Measurements from ENCODE around the gene NXPH2.

Gene NXPH2

DNA sequence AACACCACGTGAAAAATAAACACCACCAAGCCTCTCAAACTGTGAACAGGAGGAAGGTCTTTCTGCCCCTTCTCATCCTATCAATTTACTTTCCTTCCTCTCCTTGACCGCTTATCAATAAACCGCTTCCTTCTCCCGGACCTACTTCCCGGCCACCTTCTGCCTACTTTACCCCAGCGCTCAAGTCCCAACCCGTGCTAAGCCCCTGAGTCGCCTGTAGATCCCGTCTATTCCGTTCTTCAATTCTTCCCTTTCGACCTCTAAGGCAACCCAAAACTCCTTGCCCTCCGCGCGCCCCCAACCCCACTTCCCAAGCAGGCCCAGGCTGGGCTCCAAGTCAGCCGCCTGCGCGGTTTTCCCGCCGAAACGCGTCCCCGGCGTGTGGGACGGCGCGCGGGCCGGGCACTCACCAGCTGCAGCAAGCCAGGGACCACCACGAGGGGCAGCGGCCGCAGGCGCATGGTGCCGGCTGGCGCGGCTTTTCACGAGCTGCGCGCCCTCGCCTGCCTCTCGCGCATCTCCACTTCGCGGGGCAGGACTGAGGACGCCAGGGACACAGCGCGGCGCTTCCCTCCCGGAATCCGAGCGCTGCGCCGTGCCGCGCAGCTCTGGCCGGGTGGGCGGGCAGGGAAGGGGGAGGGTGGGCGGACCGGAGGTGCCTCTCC, at the start of gene NXPH2:
TSS of gene NXPH2 (minus strand) at position 610 of the 665 bp plus-strand sequence. CDS start at position 461, 149 bp downstream.
- no peak for DNase-seq

GRCh38 chr2:138829326-138829919, 49.2 kb upstream of the NXPH2 start:
- peak; percentile 19 to 21 for DNase-seq

- DNase-seq = peak; percentile 29 to 60
Measured at GRCh38 chr2:138827426-138828054, 47.4 kb upstream of the NXPH2 start.

DNA sequence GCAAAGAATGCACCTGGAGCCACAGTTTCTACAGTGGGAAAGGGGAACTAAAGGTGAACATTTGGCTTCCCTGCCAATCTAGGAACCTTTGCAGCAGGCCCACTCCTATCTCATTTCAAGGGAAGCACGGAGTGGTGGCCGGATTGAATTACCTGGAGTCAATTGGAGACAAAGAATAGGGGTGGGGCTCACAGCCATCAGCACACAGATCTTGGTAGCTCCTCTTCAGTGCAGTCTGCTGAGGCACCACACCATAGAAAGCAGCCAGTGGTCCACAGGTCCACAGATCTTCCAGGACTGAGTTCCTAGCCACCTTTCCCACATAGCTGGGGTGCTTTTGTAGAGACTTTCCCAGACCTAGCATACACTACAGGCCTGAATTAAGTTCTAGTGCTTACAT, 43.5 kb upstream of the NXPH2 start:
- no peak for DNase-seq

DNA sequence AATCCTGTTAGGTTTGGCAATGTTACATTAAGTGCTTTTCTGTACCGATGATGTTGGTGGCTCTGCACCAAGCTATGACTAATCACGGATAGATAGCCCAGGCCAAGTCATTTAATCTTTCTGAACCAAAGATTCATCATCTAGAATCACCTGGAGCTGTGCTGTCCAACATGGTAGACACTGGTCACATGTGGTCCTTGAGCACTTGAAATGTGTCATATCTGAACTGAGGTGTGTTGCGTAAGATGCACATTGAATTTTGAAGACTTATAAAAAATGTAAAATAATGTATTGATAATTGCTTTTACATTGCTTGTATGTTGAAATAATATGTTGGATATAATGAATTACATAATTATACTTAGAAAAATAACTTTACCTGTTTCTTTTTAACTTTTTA, 39.8 kb upstream of the NXPH2 start:
- DNase-seq = no peak

DNA sequence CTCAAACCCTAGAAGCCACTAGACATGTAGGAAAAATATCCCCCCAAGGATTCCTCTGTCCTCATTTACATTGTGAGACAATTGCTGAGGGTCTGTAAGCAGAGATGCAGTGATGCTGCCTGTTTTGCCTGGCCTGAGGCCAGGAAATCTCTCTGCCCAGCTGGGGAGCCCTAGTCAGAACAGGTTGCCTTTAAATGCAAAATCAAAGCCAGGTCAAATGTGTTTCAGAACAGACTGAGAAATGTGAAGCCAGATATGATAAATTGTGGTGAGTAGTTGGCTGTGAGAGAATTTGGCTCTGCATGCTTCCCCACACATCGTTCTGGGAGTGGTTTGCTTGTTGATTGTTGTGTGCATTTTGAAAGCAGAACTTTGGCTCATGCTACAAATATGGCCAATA, 38.4 kb upstream of the NXPH2 start:
- no peak for DNase-seq

DNA sequence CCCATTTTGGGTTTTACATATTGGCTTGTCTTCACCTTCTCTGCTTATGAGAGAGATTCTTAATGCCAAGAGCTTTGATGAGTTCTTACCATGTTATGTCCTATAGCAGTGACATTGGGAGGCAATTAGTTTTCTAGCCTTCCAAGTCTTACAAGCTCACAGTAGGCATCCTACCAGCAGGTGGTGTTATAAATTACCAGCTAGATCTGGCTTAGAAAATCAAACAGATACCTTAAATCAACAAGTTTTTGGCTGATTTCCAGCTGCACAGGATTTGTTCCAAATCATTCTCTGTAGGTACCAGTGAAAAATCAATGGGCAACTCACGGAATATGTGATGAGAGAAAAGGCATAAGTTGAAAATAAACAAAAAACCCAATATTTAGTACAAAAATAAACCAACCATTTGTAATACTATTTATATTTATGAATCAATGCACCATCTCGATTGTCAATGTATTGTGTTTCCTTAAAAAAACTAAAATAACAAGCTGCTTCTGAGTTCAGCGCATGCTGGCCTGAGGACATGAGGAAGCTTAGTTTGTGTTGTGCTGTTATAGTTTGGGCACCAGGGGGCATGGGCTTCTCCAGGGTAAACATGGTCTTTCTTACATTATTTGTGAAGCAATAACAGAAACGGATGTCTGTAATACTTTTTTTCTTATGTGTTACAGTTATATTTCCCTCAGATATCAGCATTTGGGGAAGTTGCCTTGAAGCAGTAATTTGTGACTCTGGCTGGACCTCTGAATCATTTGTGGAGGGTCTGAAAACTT, 34.1 kb upstream of the NXPH2 start:
- peak in 1 of 2 donors; percentile 20 for DNase-seq

DNA sequence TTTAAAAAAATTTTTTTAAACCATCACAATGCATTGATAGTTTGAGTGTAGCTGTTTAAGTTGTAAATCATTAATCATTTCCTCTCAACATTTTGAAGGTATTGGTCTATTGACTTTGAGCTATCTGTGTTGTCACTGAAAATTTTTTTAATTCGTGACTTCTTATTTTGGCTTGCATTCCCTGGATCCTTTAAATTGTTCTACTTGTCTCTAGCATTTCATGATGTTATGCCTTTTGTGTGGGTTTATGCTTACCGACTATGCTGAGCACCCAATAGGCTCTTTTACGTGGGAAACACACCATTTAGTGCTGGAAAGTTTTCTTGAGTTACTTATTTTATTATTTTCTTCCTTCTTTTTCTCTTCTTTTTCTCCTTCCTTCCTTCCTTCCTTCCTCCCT, 31.2 kb upstream of the NXPH2 start:
- DNase-seq = no peak

DNA sequence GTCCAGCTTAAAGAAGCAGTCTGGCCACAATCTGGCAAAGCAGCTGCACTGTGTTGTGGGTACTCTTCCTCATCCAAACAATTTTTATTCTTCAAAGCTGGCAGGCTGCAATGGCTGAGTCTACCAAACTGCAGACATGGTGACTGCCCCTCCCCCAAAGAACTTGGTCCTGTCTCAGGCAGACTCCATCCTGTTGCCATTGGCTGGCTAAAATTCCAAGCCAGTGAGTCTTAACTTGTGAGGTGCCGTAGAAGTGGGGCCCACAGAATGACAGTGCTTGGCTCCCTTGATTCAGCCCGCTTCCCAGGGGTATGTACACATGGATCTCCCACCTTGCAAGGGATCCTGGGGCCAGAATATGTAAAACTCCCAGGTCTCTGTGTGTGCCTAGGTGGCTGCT, 14.5 kb upstream of the NXPH2 start:
- no peak for DNase-seq

DNA sequence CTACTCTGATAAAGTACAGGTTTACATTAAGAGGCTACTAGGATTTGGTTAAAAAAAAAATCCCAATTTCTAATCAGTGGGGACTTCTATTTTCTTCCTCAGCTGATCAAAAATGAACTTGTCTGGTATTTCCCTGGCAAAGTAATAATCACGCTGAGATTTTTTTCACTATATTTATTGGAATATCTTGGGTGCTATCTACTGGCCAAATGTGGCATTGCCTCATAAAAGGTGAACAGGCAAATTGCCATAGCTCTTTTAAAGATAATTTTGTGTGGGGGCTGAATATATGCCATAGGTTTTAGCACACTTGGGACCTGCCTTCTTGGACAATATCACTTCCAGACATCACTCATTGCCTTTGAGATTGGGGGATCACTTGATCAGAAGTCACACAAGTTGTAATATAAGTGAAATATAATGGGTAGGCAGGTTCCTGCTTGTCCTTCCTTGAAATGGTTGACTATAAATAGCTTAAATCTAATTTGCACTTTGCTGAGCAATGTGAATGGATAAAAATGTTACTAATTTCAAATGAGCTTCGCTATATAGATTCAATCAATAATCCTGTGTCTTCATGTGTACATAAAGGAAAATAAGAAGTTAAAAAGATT, 7.0 kb upstream of the NXPH2 start:
- DNase-seq = peak in 1 of 2 donors; percentile 22

- no peak for DNase-seq
Measured at GRCh38 chr2:138782383-138782782, 2.2 kb upstream of the NXPH2 start.

GRCh38 chr2:138780908-138781307, 718 bp upstream of the NXPH2 start:
- DNase-seq = no peak

DNA sequence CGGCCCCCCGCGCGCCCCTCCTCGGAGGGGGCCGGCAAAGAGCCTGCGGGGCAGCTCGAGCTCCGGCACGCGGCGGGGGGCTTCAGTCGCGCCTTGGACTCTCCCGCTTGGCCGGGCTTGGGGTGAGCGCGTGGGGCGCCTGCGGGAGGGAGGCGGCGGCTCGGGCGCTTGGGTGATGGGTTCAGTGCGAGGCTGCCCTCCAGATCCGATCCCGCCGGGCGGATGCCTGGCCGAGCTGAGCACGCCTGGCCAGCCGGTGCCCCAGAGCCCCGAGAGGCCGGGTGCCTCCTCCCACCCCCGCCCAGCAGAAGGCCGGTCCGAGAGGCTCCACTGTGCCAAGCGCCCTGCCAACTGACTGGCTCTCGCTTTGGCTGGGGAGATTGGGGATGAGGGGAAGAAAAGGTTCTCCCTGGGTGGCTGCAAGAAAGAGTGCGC, 273 bp upstream of the NXPH2 start:
- DNase-seq = no peak

DNA sequence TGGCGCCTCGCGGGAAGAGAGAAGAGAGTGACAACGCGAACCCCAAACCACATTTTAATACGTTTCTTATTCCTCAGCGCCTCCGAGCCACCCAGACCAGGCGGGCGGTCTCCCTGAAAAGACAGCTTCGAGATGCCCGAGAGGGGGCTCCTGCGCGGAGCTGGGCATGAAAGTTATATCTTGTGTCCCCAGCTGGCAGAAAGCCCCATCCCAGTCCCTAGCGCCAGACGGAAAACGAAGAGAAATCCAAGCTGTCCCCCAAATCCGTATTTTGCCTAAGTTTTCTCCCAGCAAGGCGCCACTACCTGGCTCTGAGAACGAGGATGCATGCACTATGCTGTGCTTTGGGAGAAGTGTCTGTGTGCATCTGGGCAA, 797 bp downstream of the NXPH2 start:
- no peak for DNase-seq

DNA sequence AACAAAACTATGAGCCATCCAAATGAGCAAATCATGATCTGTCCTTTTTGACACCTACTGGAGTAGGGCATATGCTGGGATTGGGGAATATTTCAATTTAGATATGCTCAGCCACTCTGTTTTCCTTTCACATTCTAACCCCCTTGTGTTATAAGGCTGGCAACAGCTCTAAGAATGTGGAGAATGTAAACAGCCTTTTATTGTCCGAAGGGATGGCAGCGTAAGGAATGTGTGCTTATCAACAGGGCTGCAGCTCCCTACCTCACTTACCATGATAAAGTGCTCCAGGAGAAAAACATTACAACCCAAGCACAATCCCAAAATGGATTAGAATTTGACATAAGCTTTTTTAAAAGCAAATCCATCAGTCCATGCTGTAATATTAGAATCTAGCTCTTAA, 2.2 kb downstream of the NXPH2 start:
- no peak for DNase-seq

DNA sequence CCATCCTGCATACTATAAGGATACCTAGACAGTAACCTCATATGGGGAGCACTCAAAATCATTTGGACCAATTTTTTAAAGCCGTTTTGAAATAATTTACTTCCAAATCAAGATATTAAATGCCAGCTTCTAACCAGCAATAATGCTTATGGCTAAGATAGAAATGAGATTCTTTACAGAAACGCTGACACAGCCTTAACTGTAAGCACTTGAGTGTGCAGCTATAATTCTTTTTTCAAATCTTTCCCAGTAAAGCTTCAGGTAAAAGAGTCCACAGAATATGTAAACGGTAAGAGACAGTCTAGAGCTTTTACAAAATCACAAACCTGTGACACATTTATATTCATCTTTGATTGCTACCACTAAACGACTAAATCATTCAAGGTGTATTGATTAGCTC, 4.5 kb downstream of the NXPH2 start:
- no peak for DNase-seq

DNA sequence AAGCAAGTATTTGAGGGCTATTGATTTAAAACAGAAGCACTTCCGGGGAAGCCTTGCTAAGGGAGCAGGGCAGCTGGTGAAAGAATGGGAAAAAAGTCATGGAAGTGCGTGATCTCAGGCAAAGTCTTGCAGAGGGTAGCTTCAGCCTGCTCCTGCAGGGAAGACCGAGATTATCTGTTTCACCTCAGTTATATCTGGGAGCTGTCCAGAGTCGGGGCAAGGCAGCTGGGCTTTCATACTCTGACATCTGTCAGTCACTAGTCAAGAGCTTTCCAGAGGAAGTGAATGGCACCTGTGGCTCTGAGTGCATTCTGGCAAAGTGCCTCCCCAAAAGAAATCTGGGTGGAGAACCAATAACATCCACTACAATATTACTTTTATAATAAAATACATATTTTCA, 8.7 kb downstream of the NXPH2 start:
- no peak for DNase-seq

- no peak for DNase-seq
Measured at GRCh38 chr2:138767101-138767500, 13.1 kb downstream of the NXPH2 start.

DNA sequence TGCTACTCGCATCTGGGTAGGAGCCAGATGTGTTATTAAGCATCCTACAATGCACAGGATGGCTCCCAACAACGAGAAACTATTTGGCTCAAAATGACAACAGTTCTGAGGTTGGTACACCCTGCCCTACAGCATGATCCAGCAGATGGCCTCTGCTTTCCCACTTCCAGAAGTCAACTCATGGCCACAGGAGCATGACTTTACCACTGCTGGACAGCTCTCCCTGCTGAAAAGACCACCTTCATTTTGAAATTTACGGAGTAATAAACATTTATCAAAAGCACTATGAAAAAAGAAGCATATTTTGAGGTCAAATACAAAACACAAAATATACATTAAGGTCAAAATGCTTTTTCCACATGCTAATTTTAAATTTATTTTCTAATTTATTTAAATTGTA, 13.7 kb downstream of the NXPH2 start:
- no peak for DNase-seq

GRCh38 chr2:138763971-138764370, 16.2 kb downstream of the NXPH2 start:
- no peak for DNase-seq

DNA sequence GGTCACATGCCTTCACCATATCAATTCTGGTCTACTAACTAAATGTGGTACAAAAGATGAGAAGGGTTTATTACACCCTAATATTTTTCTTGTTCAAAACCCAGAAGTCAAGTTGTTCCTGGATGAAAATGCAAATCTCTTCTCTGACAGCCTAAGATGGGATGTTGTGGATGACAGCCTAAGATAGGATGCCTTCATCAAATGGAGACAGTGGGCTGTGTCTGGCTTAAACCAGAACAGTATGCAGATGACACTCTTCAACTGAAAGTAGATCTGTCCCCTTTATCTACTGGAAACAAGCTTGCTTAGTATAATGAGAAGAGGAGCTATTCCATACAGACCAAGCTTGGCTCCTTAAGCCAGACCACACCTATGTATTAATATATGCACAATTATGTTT, 17.7 kb downstream of the NXPH2 start:
- DNase-seq = no peak

DNA sequence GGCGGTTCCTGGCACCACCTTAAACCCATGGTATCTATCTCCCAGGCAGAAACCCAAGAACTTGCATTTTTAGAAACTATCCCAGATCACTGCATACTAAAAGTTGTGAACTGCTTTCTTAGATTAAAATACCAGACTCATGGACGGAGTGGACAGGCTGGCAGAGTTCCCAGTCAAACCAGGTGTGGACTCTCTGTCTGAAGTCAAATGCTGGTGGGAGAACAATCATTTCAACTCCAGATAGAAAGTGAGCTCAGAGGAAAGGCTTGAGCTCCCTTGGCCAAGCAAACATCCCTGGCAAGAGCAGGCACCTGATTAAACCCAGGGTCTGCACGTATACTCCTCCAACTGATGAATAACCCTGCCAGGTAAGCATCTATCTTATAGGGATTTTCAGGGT, 19.5 kb downstream of the NXPH2 start:
- DNase-seq = no peak

DNA sequence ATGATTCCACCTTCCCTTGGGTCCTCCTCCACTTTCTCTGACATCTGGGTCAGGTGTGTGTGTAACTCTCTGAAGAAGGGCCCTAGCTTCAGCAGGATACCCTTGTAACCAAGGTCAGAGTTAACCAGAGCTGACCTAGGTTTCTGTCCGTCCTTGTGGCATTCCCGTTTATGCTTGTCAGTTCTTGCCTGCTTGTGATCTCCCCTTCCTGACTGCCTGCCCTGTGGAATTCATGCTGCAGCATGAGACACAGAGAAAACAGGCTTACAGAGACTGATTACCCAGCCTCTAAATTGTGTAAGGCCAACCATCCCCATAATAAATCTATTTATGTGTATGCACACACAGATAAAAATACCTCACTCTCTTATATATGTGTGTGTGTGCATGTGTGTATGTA, 22.8 kb downstream of the NXPH2 start:
- no peak for DNase-seq

Measured in CD4-positive, alpha-beta T cell treated with Interferon alpha-2 for 1 hour (primary cell).